ENCODE results near the gene PRR20B. TPM values are rescaled to one million over a fixed set of nuclear protein-coding genes. Genes with fewer than 3 reads are reported as not detected.

Gene PRR20B
- polyA plus RNA-seq, 1 of the 3 experiments (the other 2 are of a cell fraction), result not detected

- Histone ChIP-seq H2AFZ (ENCODE audit: low read depth) (no peak overlapping the region), H3K4me1 (ENCODE audit: control insufficient read depth in 1 of 2, insufficient read depth in 2 of 2, low read depth in 1 of 2, low read length in 1 of 2) (no peaks in the 10 kb centered on the region), H3K9me3 (no peaks in the 10 kb centered on the region; the same call in 1 of the 2 replicates), H3K9me2 (0 out of 2 replicates have a peak, but pooled peaks cover 2% of the 10 kb centered on the region), H3K79me2 (ENCODE audit: insufficient read depth) (no peaks in the 10 kb centered on the region), H3F3A (replicated peaks; ENCODE audit: insufficient read depth) (no peaks in the 10 kb centered on the region), H3K4me2 (no peak overlapping the region), H4K20me1 (ENCODE audit: insufficient read depth) (no peaks in the 10 kb centered on the region), H3K9ac (no peak overlapping the region), H3K27me3 (ENCODE audit: insufficient read depth) (no peaks in the 10 kb centered on the region), H3K4me3 (ENCODE audit: low read depth in 2 of 2, low read length in 1 of 2) (no peak overlapping the region), H3K36me3 (replicated peaks in 1 of 2; ENCODE audit: control insufficient read depth in 1 of 2, insufficient read depth in 2 of 2, low read length in 1 of 2) (no peaks in the 10 kb centered on the region), H3K27ac (ENCODE audit: low read depth in 2 of 2, low read length in 1 of 2) (no peak overlapping the region)
- POLR2A ChIA-PET, result no interaction called here
- DNase-seq, result no peak
- TF ChIP-seq RCOR1 (IDR thresholded peaks at IDR 0.05; ENCODE audit: low read length), result no peak
- no peak for TF ChIP-seq TEAD4 (IDR thresholded peaks at IDR 0.05; ENCODE audit: borderline replicate concordance, insufficient read depth)
- TF ChIP-seq GATA2 (CRISPR knock-in tag; IDR thresholded peaks at IDR 0.05), result no peak
- no peak for TF ChIP-seq NFIC (IDR thresholded peaks at IDR 0.05; ENCODE audit: borderline replicate concordance)
- TF ChIP-seq GABPA (IDR thresholded peaks at IDR 0.05; ENCODE audit: low read depth), result no peak
- no peak for TF ChIP-seq SMC3 (IDR thresholded peaks at IDR 0.05; ENCODE audit: low read depth, low read length)
- 57% methylated on average over 1 of the region's 1 CpG for WGBS (ENCODE audit: low lambda C conversion rate)
- CTCF ChIA-PET, result no interaction called here
Observed at GRCh38 chr13:57191667-57192066, 44.4 kb downstream of the PRR20B start.

Small RNAs within 50 kb of the gene (small RNA-seq; reads per million reads assigned to genes)
- 0 reads per million in 7 experiments for gene PRR20FP

Other genes with a start within 250 kb of the PRR20B start
- not detected in 2 replicates for gene PRR20A, start 6.6 kb upstream of the PRR20B start, polyA plus RNA-seq (2012; rRNA removed)
- gene PRR20C, start 6.6 kb downstream of the PRR20B start, polyA plus RNA-seq (2012; rRNA removed), result not detected in 2 replicates
- not detected in 2 replicates for gene PRR20D, start 13.1 kb downstream of the PRR20B start, polyA plus RNA-seq (2012; rRNA removed)
- gene PRR20E, start 19.7 kb downstream of the PRR20B start, polyA plus RNA-seq (2012; rRNA removed), result not detected in 2 replicates

Data from SK-N-SH (cell line).